Measurements from ENCODE around the gene PLXNA2. TPM values are rescaled to one million over a fixed set of nuclear protein-coding genes. Genes with fewer than 3 reads are reported as not detected.

The PLXNA2 gene
- total and polyA plus RNA-seq, 2 of the 8 experiments (the other 6 are each of a cell fraction or from before 2014, with no cell fraction given) = 0.33 to 1.5 TPM

DNA sequence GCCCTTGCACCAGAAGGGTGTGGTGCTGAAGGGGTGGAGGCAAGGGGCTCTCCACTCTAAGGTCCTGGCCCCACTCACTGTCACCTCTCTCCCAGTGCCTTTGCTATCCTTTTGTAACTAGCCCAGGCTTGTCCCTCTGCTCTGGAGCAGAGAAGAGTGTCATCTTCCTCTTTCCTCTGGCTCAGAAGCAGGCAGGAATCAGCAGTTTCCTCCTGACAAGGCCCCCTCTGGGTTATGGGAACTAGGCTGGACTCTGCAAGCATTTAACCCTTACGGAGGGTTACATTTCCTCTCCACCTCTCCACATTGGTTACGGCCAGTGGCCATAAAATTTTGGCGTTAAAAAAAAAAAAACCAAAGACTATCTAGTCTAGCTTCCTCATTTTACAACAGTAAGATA is 30.4 kb downstream of the PLXNA2 start:
- Histone ChIP-seq H2BK5ac (ENCODE audit: low read depth, low read length) (no peak overlapping the region; the same call in 1 of the 2 replicates), H4K8ac (ENCODE audit: extremely low read depth, insufficient read depth, low read length) (no peak overlapping the region), H2BK12ac (ENCODE audit: low read depth, low read length) (no peak overlapping the region), H3K23me2 (ENCODE audit: low read depth, low read length) (peaks cover 3% of the 10 kb centered on the region; the same call in 1 of the 2 replicates), H3K79me1 (ENCODE audit: low read depth, low read length) (no peaks in the 10 kb centered on the region), H3K4ac (replicated peaks; ENCODE audit: insufficient read length, low read depth, low read length) (no peak overlapping the region), H3K9ac (replicated peaks in 1 of 4; ENCODE audit: extremely low read depth in 1 of 4, low read depth in 3 of 4, low read length in 3 of 4) (no peak overlapping the region), H3K27me3 (replicated peaks in 1 of 4; ENCODE audit: control insufficient read depth in 3 of 4, extremely low read depth in 1 of 4, insufficient read depth in 3 of 4, low read length in 3 of 4) (no peaks in the 10 kb centered on the region), H3K4me1 (replicated peaks in 1 of 4; ENCODE audit: control insufficient read depth in 3 of 4, insufficient read depth in 4 of 4, low read length in 3 of 4) (peaks cover 0 to 2% (median 0%) of the 10 kb centered on the region in 4 experiments; a peak in 1 of 7 replicates), H2BK120ac (replicated peaks; ENCODE audit: low read depth, low read length) (no peak overlapping the region), H3K56ac (replicated peaks; ENCODE audit: insufficient read length, low read depth, low read length) (no peak overlapping the region), H3K18ac (ENCODE audit: extremely low read depth, low read length) (no peak overlapping the region; the same call in 1 of the 2 replicates), H4K91ac (replicated peaks; ENCODE audit: insufficient read length, low read length) (no peak overlapping the region), H3K23ac (ENCODE audit: insufficient read length) (no peak overlapping the region), H3K14ac (ENCODE audit: insufficient read length) (no peak overlapping the region), H2AK5ac (ENCODE audit: low read depth, low read length) (no peak overlapping the region), H2AFZ (ENCODE audit: low read length) (0 out of 2 replicates have a peak overlapping the region, but pooled peaks have one; percentile 70), H4K5ac (ENCODE audit: insufficient read length, low read depth, low read length) (no peak overlapping the region), H3K9me3 (ENCODE audit: insufficient read depth in 2 of 2, low read depth in 1 of 2, low read length in 1 of 2) (no peaks in the 10 kb centered on the region), H3K36me3 (ENCODE audit: control insufficient read depth in 2 of 4, insufficient read depth in 4 of 4, low read length in 3 of 4) (no peaks in the 10 kb centered on the region), H4K20me1 (replicated peaks in 1 of 2; ENCODE audit: control insufficient read depth in 1 of 2, insufficient read depth in 2 of 2, low read length in 2 of 2) (no peaks in the 10 kb centered on the region), H3K4me3 (ENCODE audit: extremely low read depth in 1 of 4, insufficient read depth in 2 of 4, low read depth in 3 of 4, low read length in 4 of 4) (no peak overlapping the region), H3K79me2 (ENCODE audit: control insufficient read depth in 1 of 2, insufficient read depth in 2 of 2, low read length in 2 of 2) (no peaks in the 10 kb centered on the region), H2BK20ac (ENCODE audit: low read length) (no peak overlapping the region), H3K27ac (ENCODE audit: low read depth, low read length) (no peak overlapping the region; the same call in 1 of the 2 replicates), H2BK15ac (ENCODE audit: low read length) (no peak overlapping the region), H3K4me2 (ENCODE audit: insufficient read depth in 1 of 2, low read depth in 2 of 2, low read length in 2 of 2) (no peak overlapping the region)
- ChIA-PET POLR2A (ENCODE audit: partially characterized antibody) (no interaction called here), CTCF (ENCODE audit: partially characterized antibody) (interaction anchor here (1.1 to 3.8 kb wide), 12 partner anchors 9 to 989 kb away, joined by 3 to 22 read pairs (median 4); no protein-coding TSS in a partner anchor)
- TF ChIP-seq POLR2A (IDR thresholded peaks at IDR 0.05; ENCODE audit: control extremely low read depth in 1 of 2, low read depth in 2 of 2, low read length in 2 of 2) = no peak
- DNase-seq (ENCODE audit: low read depth in 1 of 2, low spot score in 2 of 2) (no peak), FAIRE-seq (no peak)
- 82% methylated on average over 3 of the region's 3 CpGs; no CpG with 5 or more reads in 1 of the 2 experiments for WGBS, 2 experiments (ENCODE audit: extremely low coverage in 1 of 2, insufficient coverage in 1 of 2, insufficient read length in 1 of 2, insufficient replicate concordance in 2 of 2, low coverage in 1 of 2, low lambda C conversion rate in 2 of 2, missing lambda C conversion rate in 1 of 2)
